HAP-1 (cell line): ENCODE measurements around the gene RPE65.
A peak's percentile ranks its signal among the peaks of the same experiment; 100 is the strongest.
"Not testable (repeated sequence)": the region's sequence is repeated elsewhere in the genome, so short reads cannot be mapped to it uniquely, and the experiment has no call there.

Experiments
- DNase-seq, 2 experiments: peaks; one replicate each; pipeline ENCODE4 v3.0.0-alpha.2; 2016 to 2020; ENCODE audit warnings: low spot score in 2 of 2
- H3K27me3 ChIP-seq: fragments of 250-450 bp; sonication (Bioruptor Pico); 2 replicates; pipeline ENCODE4 v1.5.1; 2020; ENCODE audit warnings: low read depth, mild to moderate bottlenecking, moderate library complexity
- H3K36me3 ChIP-seq: fragments of 250-450 bp; sonication (Bioruptor Pico); replicated peaks from 2 replicates; pipeline ENCODE4 v1.5.1; 2020; ENCODE audit warnings: mild to moderate bottlenecking
- H3K4me1 ChIP-seq: fragments of 250-450 bp; sonication (Bioruptor Pico); 2 replicates; pipeline ENCODE4 v1.5.1; 2020; ENCODE audit warnings: mild to moderate bottlenecking
- H3K4me3 ChIP-seq: fragments of 250-450 bp; sonication (Bioruptor Pico); 2 replicates; pipeline ENCODE4 v1.5.1; 2020; ENCODE audit warnings: mild to moderate bottlenecking, moderate library complexity
- H3K9me3 ChIP-seq: fragments of 250-450 bp; sonication (Bioruptor Pico); 2 replicates; pipeline ENCODE4 v1.5.1; 2020; ENCODE audit warnings: mild to moderate bottlenecking, moderate library complexity
- in situ Hi-C: fragments of 300-500 bp; cut with MboI; formaldehyde crosslinking; loops from 3 replicates; pipeline ENCODE4 v1.14.3; 2020; ENCODE audit warnings: low sequenced_read_pairs, inconsistent platforms, mixed read lengths

The RPE65 gene

GRCh38 chr1:68449901-68450300, at the start of gene RPE65:
Gene RPE65, minus strand, starts transcription at chr1:68449954. Its CDS starts 49 bp downstream, at chr1:68449905.
- Histone ChIP-seq H3K27me3 (no peaks in the 10 kb centered on the region), H3K4me1 (peaks cover 18% of the 10 kb centered on the region), H3K36me3 (no peaks in the 10 kb centered on the region), H3K4me3 (no peak within 1 kb of the TSS), H3K9me3 (no peaks in the 10 kb centered on the region)
- in situ Hi-C loops = loop anchor here (10.0 to 25.0 kb wide), 2 partner anchors 335 to 1287 kb away; no protein-coding TSS in a partner anchor
- DNase-seq = peak; percentile 27 to 62

GRCh38 chr1:68497358-68497698, 47.6 kb upstream of the RPE65 start:
- no peaks in the 10 kb centered on the region for H3K27me3 ChIP-seq
- in situ Hi-C loops = no loop called here
- DNase-seq = no peak

GRCh38 chr1:68496680-68497357, 47.1 kb upstream of the RPE65 start, which contains the start of gene DEPDC1:
Gene DEPDC1, minus strand, starts transcription at chr1:68497082. Its CDS starts 83 bp downstream, at chr1:68496999.
- no peaks in the 10 kb centered on the region for H3K27me3 ChIP-seq
- H3K36me3 ChIP-seq = peaks cover 10% of the 10 kb centered on the region
- in situ Hi-C loops = no loop called here
- H3K9me3 ChIP-seq = no peaks in the 10 kb centered on the region
- peak; percentile 95 to 98 for DNase-seq
- H3K4me3 ChIP-seq = peak within 1 kb of the TSS; percentile 84
- H3K4me1 ChIP-seq = peaks cover 25% of the 10 kb centered on the region

More at GRCh38 chr1:68497358-68497698, 47.6 kb upstream of the RPE65 start:
- H3K9me3 ChIP-seq = no peaks in the 10 kb centered on the region; the same call in 1 of the 2 replicates
- peak overlapping the region; percentile 84 for H3K4me3 ChIP-seq
- peaks cover 25% of the 10 kb centered on the region for H3K4me1 ChIP-seq
- peaks cover 5% of the 10 kb centered on the region for H3K36me3 ChIP-seq

- DNase-seq = peak in 1 of 2 experiments; percentile 29
- peak overlapping the region; percentile 84 for H3K4me3 ChIP-seq
- in situ Hi-C loops = no loop called here
- H3K36me3 ChIP-seq = peaks cover 13% of the 10 kb centered on the region
- peaks cover 28% of the 10 kb centered on the region for H3K4me1 ChIP-seq
- no peaks in the 10 kb centered on the region for H3K9me3 ChIP-seq
- H3K27me3 ChIP-seq = no peaks in the 10 kb centered on the region
Observed at GRCh38 chr1:68495968-68496679, 46.4 kb upstream of the RPE65 start.

GRCh38 chr1:68495532-68495931, 45.8 kb upstream of the RPE65 start:
- H3K27me3 ChIP-seq = no peaks in the 10 kb centered on the region
- DNase-seq = peak in 1 of 2 experiments; percentile 8
- H3K4me1 ChIP-seq = peaks cover 29% of the 10 kb centered on the region
- no peaks in the 10 kb centered on the region for H3K9me3 ChIP-seq
- in situ Hi-C loops = no loop called here
- H3K36me3 ChIP-seq = peaks cover 19% of the 10 kb centered on the region
- H3K4me3 ChIP-seq = peak overlapping the region; percentile 84

GRCh38 chr1:68493193-68493592, 43.4 kb upstream of the RPE65 start:
- DNase-seq = peak in 1 of 2 experiments; percentile 88
- in situ Hi-C loops = no loop called here
- Histone ChIP-seq H3K9me3 (no peaks in the 10 kb centered on the region), H3K27me3 (no peaks in the 10 kb centered on the region), H3K36me3 (peaks cover 40% of the 10 kb centered on the region), H3K4me1 (peaks cover 29% of the 10 kb centered on the region), H3K4me3 (no peak overlapping the region; the same call in 1 of the 2 replicates)

- peaks cover 24% of the 10 kb centered on the region for H3K4me1 ChIP-seq
- H3K9me3 ChIP-seq, DNase-seq, in situ Hi-C loops, H3K27me3 ChIP-seq, H3K4me3 ChIP-seq: not testable (repeated sequence)
- peaks cover 50% of the 10 kb centered on the region for H3K36me3 ChIP-seq
Observed at GRCh38 chr1:68492255-68492654, 42.5 kb upstream of the RPE65 start.

GRCh38 chr1:68490046-68490651, 40.4 kb upstream of the RPE65 start:
- in situ Hi-C loops = no loop called here

GRCh38 chr1:68485431-68486022, 35.8 kb upstream of the RPE65 start:
- DNase-seq = no peak
- Histone ChIP-seq H3K4me1 (peaks cover 11% of the 10 kb centered on the region), H3K27me3 (no peaks in the 10 kb centered on the region), H3K36me3 (peaks cover 97% of the 10 kb centered on the region), H3K9me3 (no peaks in the 10 kb centered on the region), H3K4me3 (no peak overlapping the region)
- in situ Hi-C loops = no loop called here

More at GRCh38 chr1:68490046-68490651, 40.4 kb upstream of the RPE65 start:
- H3K36me3 ChIP-seq = peaks cover 71% of the 10 kb centered on the region
- no peaks in the 10 kb centered on the region for H3K9me3 ChIP-seq
- H3K27me3 ChIP-seq = no peaks in the 10 kb centered on the region
- H3K4me1 ChIP-seq = peaks cover 24% of the 10 kb centered on the region
- DNase-seq = no peak
- H3K4me3 ChIP-seq = no peak overlapping the region

GRCh38 chr1:68484618-68485017, 34.9 kb upstream of the RPE65 start:
- no peaks in the 10 kb centered on the region for H3K27me3 ChIP-seq
- H3K9me3 ChIP-seq = no peaks in the 10 kb centered on the region
- peaks cover 98% of the 10 kb centered on the region for H3K36me3 ChIP-seq
- H3K4me3 ChIP-seq = no peak overlapping the region
- no peak for DNase-seq
- peaks cover 15% of the 10 kb centered on the region for H3K4me1 ChIP-seq
- in situ Hi-C loops = no loop called here

- H3K4me3 ChIP-seq = no peak overlapping the region
- peaks cover 18% of the 10 kb centered on the region for H3K4me1 ChIP-seq
- in situ Hi-C loops = no loop called here
- H3K27me3 ChIP-seq = no peaks in the 10 kb centered on the region
- DNase-seq = peak; percentile 45 to 59
- H3K9me3 ChIP-seq = no peaks in the 10 kb centered on the region
- peaks cover 95% of the 10 kb centered on the region for H3K36me3 ChIP-seq
Observed at GRCh38 chr1:68481041-68481440, 31.3 kb upstream of the RPE65 start.

GRCh38 chr1:68479501-68479900, 29.7 kb upstream of the RPE65 start:
- in situ Hi-C loops = no loop called here
- Histone ChIP-seq H3K4me3 (no peak overlapping the region), H3K9me3 (no peaks in the 10 kb centered on the region), H3K36me3 (peaks cover 88% of the 10 kb centered on the region), H3K4me1 (peaks cover 25% of the 10 kb centered on the region), H3K27me3 (no peaks in the 10 kb centered on the region)
- no peak for DNase-seq

- Histone ChIP-seq H3K4me1 (peaks cover 26% of the 10 kb centered on the region), H3K36me3 (peaks cover 84% of the 10 kb centered on the region), H3K4me3 (no peak overlapping the region), H3K27me3 (no peaks in the 10 kb centered on the region), H3K9me3 (no peaks in the 10 kb centered on the region)
- in situ Hi-C loops = no loop called here
- peak in 1 of 2 experiments; percentile 73 for DNase-seq
Observed at GRCh38 chr1:68478662-68479061, 28.9 kb upstream of the RPE65 start.
